A549 (cell line): ENCODE results near the gene GRIK5. TPM values are rescaled to one million over a fixed set of nuclear protein-coding genes. Genes with fewer than 3 reads are reported as not detected.

Experiments used
- ATAC-seq, 2 experiments: fragments of 200-7000 bp in 1 of 2; fragments of >200 bp in 1 of 2; cut with Nextera tagmentation in 1 of 2; cut with Tn5 transposase in 1 of 2; 3 replicates each; pipeline versions ENCODE4 v1.8.0 to v1.9.1; 2018 to 2020; ENCODE audit warnings: mild to moderate bottlenecking in 1 of 2, moderate library complexity in 1 of 2
- CTCF ChIA-PET: fragments of 300-600 bp; sonication (Branson Sonifier 250); formaldehyde crosslinking; extraction: SDS; loops from one replicate; lab custom pipeline; 2021; ENCODE audit warnings: antibody characterized with exemption, inconsistent platforms; lab: Yijun Ruan, JAX
- POLR2A ChIA-PET: fragments of 350-600 bp; formaldehyde crosslinking; extraction: SDS; loops from one replicate; lab custom pipeline; 2021; ENCODE audit warnings: antibody characterized with exemption, inconsistent platforms; lab: Yijun Ruan, JAX
- DNase-seq, 2 experiments: peaks; one replicate each; pipeline versions ENCODE4 v3.0.0 to v3.0.0-alpha.2; 2011 to 2016; ENCODE audit warnings: low read depth in 1 of 2, low spot score in 1 of 2
- FAIRE-seq: peaks from 2 replicates; lab custom pipeline; 2011; peaks lifted over from hg19 to GRCh38; lab: Jason Lieb, UNC
- H3K27ac ChIP-seq, 2 experiments: fragments of >200 bp; sonication (Bioruptor Twin); formaldehyde crosslinking; 3 replicates each; pipeline ENCODE4 v1.5.1; 2016 to 2017
- H3K4me1 ChIP-seq: fragments of >200 bp; sonication (Bioruptor Twin); formaldehyde crosslinking; 3 replicates; pipeline ENCODE4 v1.6.1; 2016
- H3K4me2 ChIP-seq: fragments of >200 bp; sonication (Bioruptor Twin); formaldehyde crosslinking; 3 replicates; pipeline ENCODE4 v1.6.1; 2016
- H3K4me3 ChIP-seq: fragments of >200 bp; sonication (Bioruptor Twin); formaldehyde crosslinking; 3 replicates; pipeline ENCODE4 v1.5.1; 2016
- H3K9me3 ChIP-seq: fragments of >200 bp; sonication (Bioruptor Twin); formaldehyde crosslinking; 3 replicates; pipeline ENCODE4 v1.6.1; 2016
- CEBPB ChIP-seq, 2 experiments: fragments of >200 bp in 1 of 2; sonication (Bioruptor Twin) in 1 of 2; formaldehyde crosslinking in 1 of 2; IDR thresholded peaks; 2 replicates each; pipeline ENCODE4 v1.6.1; 2012 to 2016
- HDAC2 ChIP-seq: fragments of 200-600 bp; sonication (generic); IDR thresholded peaks from 2 replicates; pipeline ENCODE4 v1.6.1; 2016
- HOXB5 ChIP-seq: fragments of 250-450 bp; sonication (Bioruptor Pico); IDR thresholded peaks from 2 replicates; pipeline ENCODE4 v1.5.0; 2020; ENCODE audit warnings: mild to moderate bottlenecking, moderate library complexity
- JUNB ChIP-seq: fragments of >200 bp; sonication (Bioruptor Twin); formaldehyde crosslinking; IDR thresholded peaks from 2 replicates; pipeline ENCODE4 v1.6.1; 2016
- KDM1A ChIP-seq: fragments of 200-600 bp; sonication (generic); IDR thresholded peaks from 2 replicates; pipeline ENCODE4 v1.6.1; 2016; ENCODE audit warnings: low read depth, mild to moderate bottlenecking
- KDM5A ChIP-seq: fragments of 200-600 bp; sonication (generic); IDR thresholded peaks from 2 replicates; pipeline ENCODE4 v1.6.1; 2016; ENCODE audit warnings: antibody characterized with exemption, mild to moderate bottlenecking
- MAFK ChIP-seq: fragments of 450-650 bp; IDR thresholded peaks from 2 replicates; pipeline ENCODE4 v1.6.1; 2014; ENCODE audit not compliant: partially characterized antibody
- MYC ChIP-seq: IDR thresholded peaks from 2 replicates; pipeline ENCODE4 v1.6.1; 2012; ENCODE audit warnings: mild to moderate bottlenecking, inconsistent platforms, low read length, improper control_type of control experiment, borderline replicate concordance
- POLR2A ChIP-seq: IDR thresholded peaks from 2 replicates; pipeline ENCODE4 v1.6.1; 2012; ENCODE audit warnings: mild to moderate bottlenecking, low read length
- RNF2 ChIP-seq: fragments of 200-600 bp; sonication (generic); IDR thresholded peaks from 2 replicates; pipeline ENCODE4 v1.6.1; 2016; ENCODE audit warnings: low read depth, mild to moderate bottlenecking, antibody characterized with exemption, moderate library complexity, borderline replicate concordance
- SREBF2 ChIP-seq: fragments of 450-650 bp; IDR thresholded peaks from 2 replicates; pipeline ENCODE4 v1.6.1; 2014; ENCODE audit warnings: mild to moderate bottlenecking, moderate library complexity
- TFCP2L1 ChIP-seq: fragments of 250-450 bp; sonication (Bioruptor Pico); IDR thresholded peaks from 2 replicates; pipeline ENCODE4 v1.5.0; 2021; ENCODE audit warnings: mild to moderate bottlenecking
- TP53 ChIP-seq: fragments of 250-450 bp; sonication (Bioruptor Pico); IDR thresholded peaks from 2 replicates; pipeline ENCODE4 v1.5.0; 2021; ENCODE audit warnings: mild to moderate bottlenecking, moderate library complexity
- ZFP36 ChIP-seq: fragments of 450-650 bp; IDR thresholded peaks from 2 replicates; pipeline ENCODE4 v1.6.1; 2014; ENCODE audit warnings: borderline replicate concordance; ENCODE audit not compliant: partially characterized antibody
- WGBS: methylation state at CpG from one replicate; pipeline ENCODE4 v1.1.6; 2017; ENCODE audit errors: missing lambda C conversion rate; 5-methylcytosine and 5-hydroxymethylcytosine counted together
- polyA plus RNA-seq, 4 experiments: library from polyadenylated mRNA; depleted of rRNA in 3 of 4; stranded (reverse); fragments of >200 nt; fragmentation: RNase III in 1 of 4; extraction: RNeasy Plus Mini Kit Qiagen cat#74134 plus additional on column Dnase treatment in 1 of 4; gene quantifications; 2 replicates in 3 of 4; 3 replicates in 1 of 4; pipeline ENCODE4 v1.2.3, GENCODE V29; 2011 to 2017
- TF ChIP-seq, protein P1 (sequence below): fragments of 250-450 bp; sonication (Bioruptor Pico); IDR thresholded peaks from 2 replicates; pipeline ENCODE4 v1.5.0; 2021; ENCODE audit warnings: mild to moderate bottlenecking, moderate library complexity, borderline replicate concordance
- TF ChIP-seq, protein P2 (sequence below): fragments of >200 bp; sonication (Bioruptor Twin); formaldehyde crosslinking; IDR thresholded peaks from 3 replicates; pipeline ENCODE4 v1.5.1; 2016
- TF ChIP-seq, protein P3 (sequence below): IDR thresholded peaks from 2 replicates; pipeline ENCODE4 v1.6.1; 2012; ENCODE audit warnings: low read depth, borderline replicate concordance
- TF ChIP-seq, protein P4 (sequence below): fragments of 150-350 bp; IDR thresholded peaks from 2 replicates; pipeline ENCODE4 v1.6.1; 2014; ENCODE audit warnings: low read depth, mild to moderate bottlenecking, low read length

The GRIK5 gene
- polyA plus RNA-seq, 2 of the 4 experiments (the other 2 are of a cell fraction), result 0.22 to 0.54 TPM

GRCh38 chr19:41995959-41996797 is 73.8 kb downstream of the GRIK5 start (continued):
- TF ChIP-seq, protein P1, sequence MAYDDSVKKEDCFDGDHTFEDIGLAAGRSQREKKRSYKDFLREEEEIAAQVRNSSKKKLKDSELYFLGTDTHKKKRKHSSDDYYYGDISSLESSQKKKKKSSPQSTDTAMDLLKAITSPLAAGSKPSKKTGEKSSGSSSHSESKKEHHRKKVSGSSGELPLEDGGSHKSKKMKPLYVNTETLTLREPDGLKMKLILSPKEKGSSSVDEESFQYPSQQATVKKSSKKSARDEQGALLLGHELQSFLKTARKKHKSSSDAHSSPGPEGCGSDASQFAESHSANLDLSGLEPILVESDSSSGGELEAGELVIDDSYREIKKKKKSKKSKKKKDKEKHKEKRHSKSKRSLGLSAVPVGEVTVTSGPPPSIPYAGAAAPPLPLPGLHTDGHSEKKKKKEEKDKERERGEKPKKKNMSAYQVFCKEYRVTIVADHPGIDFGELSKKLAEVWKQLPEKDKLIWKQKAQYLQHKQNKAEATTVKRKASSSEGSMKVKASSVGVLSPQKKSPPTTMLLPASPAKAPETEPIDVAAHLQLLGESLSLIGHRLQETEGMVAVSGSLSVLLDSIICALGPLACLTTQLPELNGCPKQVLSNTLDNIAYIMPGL (CRISPR knock-in tag), result no peak
- TF ChIP-seq ZFP36 (no peak), POLR2A (no peak), KDM1A (no peak)

DNA sequence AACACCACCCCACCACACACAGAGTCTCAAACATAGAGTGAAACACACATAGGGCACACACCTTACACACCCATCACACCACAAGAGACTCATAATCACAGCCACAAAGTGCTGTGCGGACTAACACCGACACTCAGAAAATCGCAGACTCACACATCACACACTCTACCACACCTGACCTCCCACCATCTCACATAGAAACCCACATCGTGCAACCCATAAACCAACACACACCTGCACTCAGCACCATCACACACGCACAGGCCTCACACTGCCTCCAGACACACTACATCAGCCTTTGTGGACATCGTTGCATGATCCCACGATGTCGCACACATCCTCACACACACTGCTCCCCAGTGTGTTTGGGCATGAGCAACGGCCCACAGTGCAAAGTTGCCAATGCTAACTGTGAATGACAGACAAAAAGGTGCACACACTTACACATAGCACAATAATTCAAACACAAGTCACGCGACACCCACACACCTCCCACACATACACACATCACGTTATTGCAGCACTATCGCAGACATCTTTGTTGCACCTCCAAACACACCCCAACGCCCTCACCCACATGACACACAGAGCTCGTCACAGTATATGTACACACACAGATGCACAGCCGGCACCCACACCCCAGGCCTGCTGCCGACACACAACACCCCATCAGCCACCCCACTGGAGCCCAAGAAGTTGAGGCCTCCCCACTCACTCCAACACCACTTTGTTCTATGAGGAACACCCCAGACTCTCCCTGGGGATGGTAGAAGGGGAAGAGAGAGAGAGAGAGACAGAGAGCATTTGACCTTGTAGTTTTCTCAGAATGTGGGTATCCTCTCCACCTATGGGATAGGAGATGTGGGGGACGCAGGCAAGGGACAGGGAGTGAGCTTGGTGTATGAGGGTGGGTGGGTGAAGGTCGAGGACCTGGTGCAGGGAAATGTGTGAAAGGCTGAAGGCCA is 74.7 kb downstream of the GRIK5 start:
- no peak for TF ChIP-seq RNF2
- no peak for TF ChIP-seq CEBPB (IDR thresholded peaks at IDR 0.05)
- no peak for TF ChIP-seq MAFK
- no peak for TF ChIP-seq KDM5A
- TF ChIP-seq, protein P2, sequence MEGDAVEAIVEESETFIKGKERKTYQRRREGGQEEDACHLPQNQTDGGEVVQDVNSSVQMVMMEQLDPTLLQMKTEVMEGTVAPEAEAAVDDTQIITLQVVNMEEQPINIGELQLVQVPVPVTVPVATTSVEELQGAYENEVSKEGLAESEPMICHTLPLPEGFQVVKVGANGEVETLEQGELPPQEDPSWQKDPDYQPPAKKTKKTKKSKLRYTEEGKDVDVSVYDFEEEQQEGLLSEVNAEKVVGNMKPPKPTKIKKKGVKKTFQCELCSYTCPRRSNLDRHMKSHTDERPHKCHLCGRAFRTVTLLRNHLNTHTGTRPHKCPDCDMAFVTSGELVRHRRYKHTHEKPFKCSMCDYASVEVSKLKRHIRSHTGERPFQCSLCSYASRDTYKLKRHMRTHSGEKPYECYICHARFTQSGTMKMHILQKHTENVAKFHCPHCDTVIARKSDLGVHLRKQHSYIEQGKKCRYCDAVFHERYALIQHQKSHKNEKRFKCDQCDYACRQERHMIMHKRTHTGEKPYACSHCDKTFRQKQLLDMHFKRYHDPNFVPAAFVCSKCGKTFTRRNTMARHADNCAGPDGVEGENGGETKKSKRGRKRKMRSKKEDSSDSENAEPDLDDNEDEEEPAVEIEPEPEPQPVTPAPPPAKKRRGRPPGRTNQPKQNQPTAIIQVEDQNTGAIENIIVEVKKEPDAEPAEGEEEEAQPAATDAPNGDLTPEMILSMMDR, result no peak
- TF ChIP-seq, protein P3, sequence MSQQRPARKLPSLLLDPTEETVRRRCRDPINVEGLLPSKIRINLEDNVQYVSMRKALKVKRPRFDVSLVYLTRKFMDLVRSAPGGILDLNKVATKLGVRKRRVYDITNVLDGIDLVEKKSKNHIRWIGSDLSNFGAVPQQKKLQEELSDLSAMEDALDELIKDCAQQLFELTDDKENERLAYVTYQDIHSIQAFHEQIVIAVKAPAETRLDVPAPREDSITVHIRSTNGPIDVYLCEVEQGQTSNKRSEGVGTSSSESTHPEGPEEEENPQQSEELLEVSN, result no peak
- TF ChIP-seq MYC, result no peak
- no peak for TF ChIP-seq JUNB
- CTCF ChIA-PET, result interaction anchor here (14.8 kb wide), 1 partner anchor 31 kb away, joined by 344 read pairs; no protein-coding TSS in a partner anchor
- peaks cover 30% of the 10 kb centered on the region for H3K4me1 ChIP-seq
- 65% methylated on average over 19 of the region's 19 CpGs for WGBS
- FAIRE-seq (peak; percentile 7), DNase-seq (no peak), ATAC-seq (no peak)
- no peak overlapping the region for H3K4me2 ChIP-seq
- no peaks in the 10 kb centered on the region for H3K9me3 ChIP-seq
- H3K4me3 ChIP-seq, result no peak overlapping the region
- H3K27ac ChIP-seq, result no peak overlapping the region
- POLR2A ChIA-PET, result interaction anchor here (0.7 kb wide), 1 partner anchor 896 kb away, joined by 3 read pairs; no protein-coding TSS in a partner anchor

- WGBS, result 28% methylated on average over 9 of the region's 13 CpGs
- FAIRE-seq, result peak; percentile 73
- H3K4me2 ChIP-seq, result peak overlapping the region; percentile 96
These were observed 75.5 kb downstream of the GRIK5 start for GRCh38 chr19:41994521-41994971.

More at GRCh38 chr19:41994521-41994971, 75.5 kb downstream of the GRIK5 start:
- peaks cover 30% of the 10 kb centered on the region for H3K4me1 ChIP-seq
- H3K27ac ChIP-seq, result no peak overlapping the region
- no peaks in the 10 kb centered on the region for H3K9me3 ChIP-seq
- no peak for ATAC-seq
- peak overlapping the region; percentile 51 for H3K4me3 ChIP-seq
- ChIA-PET POLR2A (no interaction called here), CTCF (interaction anchor here (14.8 kb wide), 1 partner anchor 32 kb away, joined by 344 read pairs; no protein-coding TSS in a partner anchor)
- no peak for TF ChIP-seq HDAC2
- TF ChIP-seq HOXB5, result no peak
- no peak for TF ChIP-seq SREBF2
- TF ChIP-seq, protein P4, sequence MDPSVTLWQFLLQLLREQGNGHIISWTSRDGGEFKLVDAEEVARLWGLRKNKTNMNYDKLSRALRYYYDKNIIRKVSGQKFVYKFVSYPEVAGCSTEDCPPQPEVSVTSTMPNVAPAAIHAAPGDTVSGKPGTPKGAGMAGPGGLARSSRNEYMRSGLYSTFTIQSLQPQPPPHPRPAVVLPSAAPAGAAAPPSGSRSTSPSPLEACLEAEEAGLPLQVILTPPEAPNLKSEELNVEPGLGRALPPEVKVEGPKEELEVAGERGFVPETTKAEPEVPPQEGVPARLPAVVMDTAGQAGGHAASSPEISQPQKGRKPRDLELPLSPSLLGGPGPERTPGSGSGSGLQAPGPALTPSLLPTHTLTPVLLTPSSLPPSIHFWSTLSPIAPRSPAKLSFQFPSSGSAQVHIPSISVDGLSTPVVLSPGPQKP, result no peak
- TF ChIP-seq TFCP2L1 (CRISPR knock-in tag), result no peak
- TF ChIP-seq TP53, result no peak
- DNase-seq, result no peak
